GM23338 (cell line): ENCODE measurements around the gene CFAP57. TPM values are rescaled to one million over a fixed set of nuclear protein-coding genes. Genes with fewer than 3 reads are reported as not detected.

ENCODE experiments used
- ATAC-seq: fragments of 200-7000 bp; cut with Tn5 transposase; 3 replicates; pipeline ENCODE4 v1.9.1; 2020
- DNase-seq: peaks from one replicate; pipeline ENCODE4 v3.0.0-alpha.2; 2015; ENCODE audit warnings: low spot score
- H2AFZ ChIP-seq: fragments of 200-600 bp; sonication (generic); 2 replicates; pipeline ENCODE4 v1.8.0; 2016; ENCODE audit warnings: antibody characterized with exemption, mild to moderate bottlenecking, moderate library complexity
- H3F3A ChIP-seq: fragments of 200-600 bp; sonication (generic); replicated peaks from 2 replicates; pipeline ENCODE4 v1.8.0; 2017; ENCODE audit warnings: antibody characterized with exemption, mixed run types, low read depth
- H3K27ac ChIP-seq: fragments of 200-600 bp; sonication (generic); 2 replicates; pipeline ENCODE4 v1.6.1; 2016; ENCODE audit warnings: low read depth
- H3K27me3 ChIP-seq: fragments of 200-600 bp; sonication (generic); 2 replicates; pipeline ENCODE4 v1.8.0; 2016; ENCODE audit warnings: mild to moderate bottlenecking, mixed run types, moderate library complexity; ENCODE audit not compliant: insufficient read depth
- H3K36me3 ChIP-seq: fragments of 200-600 bp; sonication (generic); 2 replicates; pipeline ENCODE4 v1.8.0; 2016; ENCODE audit warnings: mild to moderate bottlenecking; ENCODE audit not compliant: insufficient read depth
- H3K4me1 ChIP-seq: fragments of 200-600 bp; sonication (generic); 2 replicates; pipeline ENCODE4 v1.8.0; 2016; ENCODE audit warnings: mild to moderate bottlenecking, moderate library complexity; ENCODE audit not compliant: insufficient read depth
- H3K4me2 ChIP-seq: fragments of 200-600 bp; sonication (generic); 2 replicates; pipeline ENCODE4 v1.7.1; 2017; ENCODE audit warnings: mixed run types
- H3K4me3 ChIP-seq: fragments of 200-600 bp; sonication (generic); 2 replicates; pipeline ENCODE4 v1.6.1; 2016; ENCODE audit warnings: mixed run types
- H3K79me2 ChIP-seq: fragments of 200-600 bp; sonication (generic); replicated peaks from 2 replicates; pipeline ENCODE4 v1.8.0; 2017; ENCODE audit warnings: mild to moderate bottlenecking; ENCODE audit not compliant: insufficient read depth
- H3K9me2 ChIP-seq: fragments of 200-600 bp; sonication (generic); 2 replicates; pipeline ENCODE4 v1.8.0; 2017; ENCODE audit not compliant: insufficient read depth
- H4K20me1 ChIP-seq: fragments of 200-600 bp; sonication (generic); replicated peaks from 2 replicates; pipeline ENCODE4 v1.8.0; 2017; ENCODE audit warnings: mild to moderate bottlenecking; ENCODE audit not compliant: insufficient read depth
- H3K27ac Mint-ChIP-seq: 2 replicates; pipeline ENCODE4 v1.8.0; 2020; ENCODE audit warnings: inconsistent platforms, mild to moderate bottlenecking, moderate library complexity, mixed read lengths
- H3K27me3 Mint-ChIP-seq: 3 replicates; pipeline ENCODE4 v1.8.0; 2022; ENCODE audit warnings: low read depth, mild to moderate bottlenecking, moderate library complexity, mixed read lengths, inconsistent platforms; ENCODE audit not compliant: insufficient read depth, poor library complexity
- H3K36me3 Mint-ChIP-seq: 3 replicates; pipeline ENCODE4 v1.8.0; 2021; ENCODE audit warnings: low read depth, mild to moderate bottlenecking, inconsistent platforms, moderate library complexity, mixed read lengths
- H3K4me1 Mint-ChIP-seq: 3 replicates; pipeline ENCODE4 v1.8.0; 2020; ENCODE audit warnings: mild to moderate bottlenecking, inconsistent platforms, mixed read lengths
- H3K4me3 Mint-ChIP-seq: 3 replicates; pipeline ENCODE4 v1.8.0; 2021; ENCODE audit warnings: moderate library complexity, mild to moderate bottlenecking, inconsistent platforms, mixed read lengths
- H3K9me3 Mint-ChIP-seq: 3 replicates; pipeline ENCODE4 v1.8.0; 2020; ENCODE audit warnings: moderate library complexity, mild to moderate bottlenecking, inconsistent platforms, mixed read lengths
- CTCF ChIP-seq, 2 experiments: fragments of 200-600 bp in 1 of 2; sonication (generic) in 1 of 2; conservative IDR thresholded peaks; 2 replicates each; pipeline versions ENCODE4 v1.5.1 to v1.6.1; 2016 to 2017; ENCODE audit warnings: antibody characterized with exemption in 2 of 2, low read depth in 2 of 2, mild to moderate bottlenecking in 2 of 2, moderate library complexity in 1 of 2
- ZNF114 ChIP-seq: fragments of 250-450 bp; sonication (Bioruptor Pico); IDR thresholded peaks from 2 replicates; pipeline ENCODE4 v1.5.0; 2020; ENCODE audit warnings: mild to moderate bottlenecking, moderate library complexity
- ZNF462 ChIP-seq: fragments of 250-450 bp; sonication (Bioruptor Pico); IDR thresholded peaks from 2 replicates; pipeline ENCODE4 v1.5.0; 2020; ENCODE audit warnings: mild to moderate bottlenecking, moderate library complexity
- polyA plus RNA-seq: library from polyadenylated mRNA; unstranded; fragments of >200 nt; fragmentation: Nextera tagmentation; extraction: Ambion mirVana; gene quantifications from 2 replicates; pipeline ENCODE4 v1.2.1, GENCODE V29; 2016
- total RNA-seq: library from RNA; depleted of rRNA; stranded (reverse); fragments of >200 nt; shearing (Covaris generic); gene quantifications from 2 replicates; pipeline ENCODE4 v1.2.3, GENCODE V29; 2014

CFAP57 gene
- total and polyA plus RNA-seq, 2 experiments from 2014 or later: 0.37 to 0.38 TPM

GRCh38 chr1:43123031-43123430, 49.1 kb upstream of the CFAP57 start:
- Histone ChIP-seq H3K4me2 (no peak overlapping the region), H3K4me3 (no peak overlapping the region)

More at GRCh38 chr1:43123031-43123430, 49.1 kb upstream of the CFAP57 start:
- ATAC-seq: no peak
- Histone ChIP-seq H3K27ac (peak overlapping the region; percentile 41; the same call in 1 of the 2 replicates), H3K79me2 (peaks cover 60% of the 10 kb centered on the region), H3K4me1 (peaks cover 12% of the 10 kb centered on the region), H4K20me1 (no peaks in the 10 kb centered on the region), H3K9me2 (no peaks in the 10 kb centered on the region), H3K27me3 (no peaks in the 10 kb centered on the region), H3K36me3 (0 out of 2 replicates have a peak, but pooled peaks cover 6% of the 10 kb centered on the region), H3F3A (peaks cover 7% of the 10 kb centered on the region; the same call in 1 of the 2 replicates), H2AFZ (no peak overlapping the region)
- no peak for TF ChIP-seq CTCF (conservative IDR thresholded peaks at IDR 0.05; ENCODE audit: low read depth in 2 of 2)
- no peak for TF ChIP-seq ZNF462 (CRISPR knock-in tag)
- no peak for TF ChIP-seq ZNF114
- Mint-ChIP-seq H3K9me3 (peaks cover 25% of the 10 kb centered on the region), H3K4me1 (peaks cover 29% of the 10 kb centered on the region), H3K27ac (no peak overlapping the region), H3K27me3 (peaks cover 6% of the 10 kb centered on the region), H3K36me3 (peaks cover 24% of the 10 kb centered on the region), H3K4me3 (no peak overlapping the region)
- no peak for DNase-seq
